Adrenal gland (tissue), 12 donors: ENCODE data around the gene ANKFY1. TPM values are rescaled to one million over a fixed set of nuclear protein-coding genes. Genes with fewer than 3 reads are reported as not detected.

Experiments used
- DNase-seq, 7 donors: peaks; one replicate each; pipeline ENCODE4 v3.0.0-alpha.2; 2019 to 2020
- H3K27ac ChIP-seq, 5 donors: fragments of 200-600 bp; sonication (generic) in 4 of 5; 1 replicate in 3 of 5; 2 replicates in 2 of 5; pipeline versions ENCODE4 v1.5.1 to v1.8.0; 2016 to 2020; ENCODE audit warnings: mild to moderate bottlenecking in 1 of 5
- H3K27me3 ChIP-seq: fragments of 200-600 bp; 2 replicates; pipeline ENCODE4 v1.8.0; 2021
- H3K36me3 ChIP-seq, 2 donors: fragments of 200-600 bp; replicated peaks in 1 of 2; 1 replicate in 1 of 2; 2 replicates in 1 of 2; pipeline versions ENCODE4 v1.5.1 to v1.8.0; 2018 to 2022
- H3K4me1 ChIP-seq, 2 donors: fragments of 200-600 bp; replicated peaks in 1 of 2; 1 replicate in 1 of 2; 2 replicates in 1 of 2; pipeline versions ENCODE4 v1.5.1 to v1.8.0; 2018 to 2021
- H3K4me3 ChIP-seq, 4 donors: fragments of 200-600 bp; sonication (generic) in 3 of 4; one replicate each; pipeline ENCODE4 v1.5.1; 2016 to 2018
- H3K9me3 ChIP-seq, 3 donors: fragments of 200-600 bp; sonication (generic) in 1 of 3; replicated peaks in 1 of 3; 1 replicate in 2 of 3; 2 replicates in 1 of 3; pipeline versions ENCODE4 v1.5.1 to v1.8.0; 2016 to 2021
- POLR2A ChIP-seq, 2 donors: fragments of 450-650 bp; IDR thresholded peaks; one replicate each; pipeline ENCODE4 v1.6.1; 2017; ENCODE audit warnings: antibody characterized with exemption in 2 of 2, mild to moderate bottlenecking in 2 of 2, moderate library complexity in 1 of 2
- WGBS, 4 donors: extraction: QIAGEN DNeasy Blood & Tissue Kit in 2 of 4; methylation state at CpG; one replicate each; pipeline versions ENCODE4 v1.1.5 to v1.1.7; 2013 to 2017; 5-methylcytosine and 5-hydroxymethylcytosine counted together
- intact Hi-C, 2 donors: fragments of 100-400 bp; cut with DNase I; formaldehyde crosslinking; loops; one replicate each; pipeline versions ENCODE4 v1.14.1 to v1.15.0; 2022 to 2023
- polyA plus RNA-seq, 3 donors: library from polyadenylated mRNA; stranded (reverse); fragments of 200-250 nt in 2 of 3; fragments of 350-450 nt in 1 of 3; fragmentation: Illumina TruSeq in 1 of 3; extraction: RNeasy Lipid Tissue Mini Kit (QIAGEN cat#74804) in 1 of 3; gene quantifications; one replicate each; pipeline ENCODE4 v1.2.3, GENCODE V29; 2013 to 2014
- total RNA-seq, 9 donors: library from RNA; depleted of rRNA in 4 of 9; stranded (reverse); fragments of >200 nt in 4 of 9; fragments of 120-200 nt in 1 of 9; fragmentation: NEBNext Ultra II Directional in 1 of 9; extraction: Animal tissue kit (Norgen Biotek cat#: 25700) in 1 of 9; gene quantifications; one replicate each; pipeline versions ENCODE4 v1.1.0 to v1.2.4, GENCODE V29; 2013 to 2023
- TF ChIP-seq, protein P1 (sequence below), 6 experiments: fragments of 450-650 bp in 4 of 6; fragments of 200-600 bp in 2 of 6; sonication (generic) in 1 of 6; IDR thresholded peaks; 1 replicate in 5 of 6; 2 replicates in 1 of 6; pipeline versions ENCODE4 v1.5.1 to v1.8.0; 2016 to 2021; ENCODE audit warnings: antibody characterized with exemption in 6 of 6, mild to moderate bottlenecking in 2 of 6, moderate library complexity in 1 of 6
- donor health status: healthy with polysubstance abuse.
- donor health status: Bipolar disorder and iron deficiency.
- donor health status: DM: yes; HTN: yes; CAD: no.
- donor health status: DM: no; HTN: no; CAD: no.
- donor health status: DM: no; HTN: no; CAD: no.
- donor health status: DM: yes; HTN: yes; CAD: no.

ANKFY1 gene
- total and polyA plus RNA-seq, 12 donors, result 14.8 to 91.0 (median 46.7) TPM

DNA sequence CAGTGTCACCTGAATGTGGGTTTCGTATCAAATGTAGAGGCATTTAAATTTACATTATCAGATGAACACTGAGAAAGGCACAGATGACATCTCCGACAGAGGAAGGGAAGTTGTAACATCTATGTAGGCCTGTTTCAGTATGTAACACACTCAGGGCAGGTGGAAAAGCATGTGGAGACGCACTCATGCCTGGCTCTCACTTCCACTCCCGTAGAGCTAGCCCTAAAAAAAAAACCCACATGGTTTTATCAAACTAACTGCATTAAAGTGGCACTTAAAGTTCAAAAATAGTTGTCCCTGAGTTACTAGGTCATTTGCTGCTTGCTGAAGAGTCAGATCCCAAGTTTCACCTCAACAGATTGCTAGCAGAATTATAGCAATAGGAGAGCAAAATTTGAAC is 6.1 kb upstream of the ANKFY1 start:
- Histone ChIP-seq H3K36me3 (peaks cover 0 to 6% of the 10 kb centered on the region in 2 donors), H3K9me3 (no peaks in the 10 kb centered on the region), H3K27me3 (no peaks in the 10 kb centered on the region), H3K27ac (no peak overlapping the region), H3K4me1 (peaks cover 0 to 13% of the 10 kb centered on the region in 2 donors), H3K4me3 (no peak overlapping the region)
- intact Hi-C loops, result no loop called here
- DNase-seq, result no peak
- TF ChIP-seq POLR2A (IDR thresholded peaks at IDR 0.05), result no peak
- TF ChIP-seq, protein P1, sequence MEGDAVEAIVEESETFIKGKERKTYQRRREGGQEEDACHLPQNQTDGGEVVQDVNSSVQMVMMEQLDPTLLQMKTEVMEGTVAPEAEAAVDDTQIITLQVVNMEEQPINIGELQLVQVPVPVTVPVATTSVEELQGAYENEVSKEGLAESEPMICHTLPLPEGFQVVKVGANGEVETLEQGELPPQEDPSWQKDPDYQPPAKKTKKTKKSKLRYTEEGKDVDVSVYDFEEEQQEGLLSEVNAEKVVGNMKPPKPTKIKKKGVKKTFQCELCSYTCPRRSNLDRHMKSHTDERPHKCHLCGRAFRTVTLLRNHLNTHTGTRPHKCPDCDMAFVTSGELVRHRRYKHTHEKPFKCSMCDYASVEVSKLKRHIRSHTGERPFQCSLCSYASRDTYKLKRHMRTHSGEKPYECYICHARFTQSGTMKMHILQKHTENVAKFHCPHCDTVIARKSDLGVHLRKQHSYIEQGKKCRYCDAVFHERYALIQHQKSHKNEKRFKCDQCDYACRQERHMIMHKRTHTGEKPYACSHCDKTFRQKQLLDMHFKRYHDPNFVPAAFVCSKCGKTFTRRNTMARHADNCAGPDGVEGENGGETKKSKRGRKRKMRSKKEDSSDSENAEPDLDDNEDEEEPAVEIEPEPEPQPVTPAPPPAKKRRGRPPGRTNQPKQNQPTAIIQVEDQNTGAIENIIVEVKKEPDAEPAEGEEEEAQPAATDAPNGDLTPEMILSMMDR (IDR thresholded peaks at IDR 0.05), result no peak
- WGBS, 4 donors, result 90 to 95% (median 94%) methylated on average over 4 of the region's 4 CpGs

DNA sequence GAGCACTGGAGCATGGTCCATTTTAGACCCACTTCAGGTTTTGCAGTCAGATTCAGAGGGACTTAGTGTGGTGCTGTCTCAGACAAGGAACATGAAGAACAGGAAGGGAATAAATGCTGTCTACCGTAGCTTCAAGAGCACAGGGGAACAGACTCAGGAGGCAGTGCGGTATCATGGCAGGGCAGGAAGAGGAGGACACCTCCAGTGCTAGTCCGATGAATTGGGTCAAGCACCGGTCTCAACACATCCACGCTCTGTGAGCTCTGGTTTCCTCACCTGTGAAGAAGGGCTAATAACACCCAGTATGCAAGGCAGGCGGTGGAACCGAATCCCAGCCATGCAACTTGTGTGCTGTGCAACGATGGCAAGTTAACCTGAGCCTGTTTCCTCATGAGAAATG is 3.6 kb upstream of the ANKFY1 start:
- intact Hi-C loops, result no loop called here
- H3K27ac ChIP-seq, result no peak overlapping the region

DNA sequence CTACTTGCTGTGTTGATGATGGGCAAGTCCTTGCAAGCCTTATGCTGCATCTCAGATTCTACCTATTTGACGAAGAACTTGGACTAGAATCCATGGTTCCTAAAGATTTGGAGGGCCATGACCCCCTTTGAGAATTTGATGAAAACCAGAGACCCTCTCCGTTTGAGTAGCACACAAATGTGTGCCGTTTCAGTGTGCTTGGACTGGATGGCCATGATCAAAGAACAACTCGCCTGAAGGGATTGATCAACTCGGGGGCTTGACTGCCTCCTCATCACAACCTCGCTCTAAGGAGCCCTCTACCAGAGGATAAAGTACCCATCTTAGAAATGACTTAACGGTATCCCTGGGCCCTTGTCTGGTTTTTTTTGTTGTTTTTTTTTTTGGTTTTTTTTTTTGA is 2.8 kb upstream of the ANKFY1 start:
- H3K36me3 ChIP-seq, result peaks cover 0 to 6% of the 10 kb centered on the region in 2 donors
- H3K9me3 ChIP-seq, result no peaks in the 10 kb centered on the region
- H3K4me1 ChIP-seq, result peaks cover 18 to 22% of the 10 kb centered on the region in 2 donors
- WGBS, 4 donors, result 79 to 91% (median 82%) methylated on average over 7 of the region's 7 CpGs
- no peaks in the 10 kb centered on the region for H3K27me3 ChIP-seq
- no peak overlapping the region for H3K4me3 ChIP-seq
- H3K27ac ChIP-seq, result no peak overlapping the region
- no peak for TF ChIP-seq POLR2A (IDR thresholded peaks at IDR 0.05)
- TF ChIP-seq, protein P1 (IDR thresholded peaks at IDR 0.05), result no peak
- DNase-seq, result no peak
- intact Hi-C loops, result no loop called here

More for the DNA sequence above, 3.6 kb upstream of the ANKFY1 start:
- no peak overlapping the region for H3K4me3 ChIP-seq
- no peak for TF ChIP-seq POLR2A (IDR thresholded peaks at IDR 0.05)
- TF ChIP-seq, protein P1 (IDR thresholded peaks at IDR 0.05), result no peak
- DNase-seq, result no peak
- peaks cover 0 to 6% of the 10 kb centered on the region in 2 donors for H3K36me3 ChIP-seq
- peaks cover 9 to 22% of the 10 kb centered on the region in 2 donors for H3K4me1 ChIP-seq
- WGBS, 4 donors, result 96 to 98% (median 97%) methylated on average over 8 of the region's 8 CpGs
- no peaks in the 10 kb centered on the region for H3K9me3 ChIP-seq
- H3K27me3 ChIP-seq, result no peaks in the 10 kb centered on the region

DNA sequence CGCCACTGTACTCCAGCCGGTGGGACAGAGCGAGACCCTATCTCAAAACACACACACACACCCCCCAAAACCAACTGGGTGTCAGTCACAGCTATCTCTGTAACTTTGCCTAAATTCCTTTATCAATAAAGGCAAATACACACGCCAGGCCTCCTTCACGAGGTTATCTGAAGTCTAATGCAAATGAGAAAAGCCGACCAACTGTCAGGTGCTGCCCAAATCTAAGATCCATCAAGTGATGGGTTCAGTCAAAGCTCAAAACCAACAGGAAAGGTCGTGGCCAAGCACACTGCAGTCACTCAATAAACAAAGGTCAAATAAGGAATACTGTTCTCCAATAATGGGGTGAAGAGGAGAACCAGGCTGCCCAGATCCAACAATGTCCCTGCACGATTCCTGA is 1.1 kb downstream of the ANKFY1 start:
- H3K27ac ChIP-seq, result peak overlapping the region in 2 of 5 donors; percentile 69 to 93
- WGBS, 4 donors, result 51 to 58% (median 54%) methylated on average over 8 of the region's 8 CpGs
- intact Hi-C loops, result no loop called here

More for the DNA sequence above, 1.1 kb downstream of the ANKFY1 start:
- Histone ChIP-seq H3K27me3 (no peaks in the 10 kb centered on the region), H3K4me1 (peaks cover 18 to 22% of the 10 kb centered on the region in 2 donors), H3K36me3 (no peaks in the 10 kb centered on the region), H3K9me3 (peaks cover 0 to 5% (median 0%) of the 10 kb centered on the region in 3 donors), H3K4me3 (peak overlapping the region in 2 of 4 donors; percentile 97 to 100)
- TF ChIP-seq POLR2A (IDR thresholded peaks at IDR 0.05), result no peak
- TF ChIP-seq, protein P1 (IDR thresholded peaks at IDR 0.05), result no peak
- no peak for DNase-seq
